ENCODE results near the gene GPR151.

Gene GPR151

DNA sequence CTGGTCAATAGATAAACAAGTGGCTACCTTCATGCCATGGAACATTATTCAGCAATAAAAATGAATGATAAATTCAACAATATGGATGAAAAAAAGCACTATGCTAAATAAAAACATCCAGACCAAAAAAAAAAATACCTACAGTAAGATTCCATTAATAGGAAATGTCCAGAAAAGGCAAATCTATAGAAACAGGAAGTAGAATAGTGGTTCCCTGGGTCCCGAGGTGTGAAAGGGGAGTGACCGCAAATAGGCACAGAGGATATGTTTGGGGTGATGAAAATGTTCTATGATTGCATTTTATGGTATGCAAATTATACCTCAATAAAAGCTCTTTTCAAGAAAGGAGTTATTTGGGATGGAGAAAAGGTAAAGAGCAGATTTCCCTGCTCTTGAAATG, 3.6 kb upstream of the GPR151 start:
- no peak for DNase-seq

- no peak for DNase-seq
These were observed 378 bp downstream of the GPR151 start for GRCh38 chr5:146515473-146516150.

GRCh38 chr5:146514575-146514974, 1.4 kb downstream of the GPR151 start:
- no peak for DNase-seq

GRCh38 chr5:146513462-146513861, 2.5 kb downstream of the GPR151 start:
- DNase-seq: no peak

DNA sequence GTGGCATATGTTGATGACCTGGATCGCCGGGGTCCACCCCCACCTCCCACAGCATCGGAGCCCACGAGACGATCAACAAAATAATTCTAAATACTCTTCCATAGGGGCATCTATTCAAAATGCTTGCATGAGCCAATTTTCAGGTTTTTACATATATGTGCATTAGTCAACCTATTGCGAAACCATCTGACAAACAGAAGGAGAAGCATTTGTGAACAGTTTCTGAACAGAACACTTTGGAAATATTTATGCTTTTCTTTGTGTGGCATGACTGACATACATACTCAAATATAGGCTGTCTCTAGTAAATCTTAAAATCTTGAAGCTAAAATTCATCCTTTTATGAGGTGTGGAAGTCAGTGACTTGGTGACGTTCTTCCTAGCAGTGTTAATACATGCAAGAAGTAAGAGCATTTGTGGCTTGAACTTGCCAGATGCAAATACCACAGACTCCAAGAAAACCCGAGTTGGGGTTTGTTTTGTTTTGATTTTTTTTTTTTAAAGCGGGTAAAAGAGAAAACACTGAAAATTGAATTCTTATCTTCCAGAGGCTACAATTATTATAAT, 5.3 kb downstream of the GPR151 start:
- DNase-seq: no peak

DNA sequence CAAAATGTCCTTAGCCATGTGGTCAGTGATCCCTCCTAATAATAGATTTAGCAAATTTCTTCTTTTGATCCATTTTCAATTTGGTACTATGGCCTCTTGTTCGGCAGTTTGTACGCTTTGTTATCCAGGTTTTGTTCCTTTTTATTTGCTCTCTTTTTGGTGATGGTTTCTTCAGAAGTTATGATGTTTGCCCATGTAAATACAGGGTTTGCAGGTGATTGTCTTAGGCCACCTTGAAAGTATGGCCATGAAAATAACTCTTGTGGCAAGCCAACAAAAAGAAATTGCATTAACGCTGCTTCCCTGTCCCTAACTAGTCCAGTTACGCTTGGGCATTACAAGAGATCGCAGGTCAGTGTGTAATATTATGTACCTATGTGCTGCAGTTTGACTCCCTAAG, 8.6 kb downstream of the GPR151 start:
- DNase-seq: no peak

DNA sequence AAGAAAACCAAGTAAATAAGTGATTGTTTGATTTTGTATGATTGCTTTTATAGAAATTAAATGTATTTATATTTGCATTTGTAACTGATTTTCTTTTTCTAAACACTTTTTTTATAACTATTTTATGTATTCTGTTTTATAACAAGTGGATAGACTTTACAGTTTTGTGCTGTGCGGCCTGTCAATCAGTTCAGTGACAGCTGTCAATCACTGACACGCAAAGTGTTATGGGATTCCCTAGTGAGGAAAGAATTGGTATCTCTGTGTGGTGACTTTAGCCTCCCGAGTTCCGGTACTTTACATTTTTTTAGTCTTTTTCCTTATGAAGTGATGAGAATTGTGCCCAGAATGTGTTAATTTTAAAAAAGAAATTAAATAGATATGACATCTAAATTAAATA, 16.3 kb downstream of the GPR151 start:
- no peak for DNase-seq

- no peak for DNase-seq
These were observed 21.3 kb downstream of the GPR151 start for GRCh38 chr5:146494656-146495055.

DNA sequence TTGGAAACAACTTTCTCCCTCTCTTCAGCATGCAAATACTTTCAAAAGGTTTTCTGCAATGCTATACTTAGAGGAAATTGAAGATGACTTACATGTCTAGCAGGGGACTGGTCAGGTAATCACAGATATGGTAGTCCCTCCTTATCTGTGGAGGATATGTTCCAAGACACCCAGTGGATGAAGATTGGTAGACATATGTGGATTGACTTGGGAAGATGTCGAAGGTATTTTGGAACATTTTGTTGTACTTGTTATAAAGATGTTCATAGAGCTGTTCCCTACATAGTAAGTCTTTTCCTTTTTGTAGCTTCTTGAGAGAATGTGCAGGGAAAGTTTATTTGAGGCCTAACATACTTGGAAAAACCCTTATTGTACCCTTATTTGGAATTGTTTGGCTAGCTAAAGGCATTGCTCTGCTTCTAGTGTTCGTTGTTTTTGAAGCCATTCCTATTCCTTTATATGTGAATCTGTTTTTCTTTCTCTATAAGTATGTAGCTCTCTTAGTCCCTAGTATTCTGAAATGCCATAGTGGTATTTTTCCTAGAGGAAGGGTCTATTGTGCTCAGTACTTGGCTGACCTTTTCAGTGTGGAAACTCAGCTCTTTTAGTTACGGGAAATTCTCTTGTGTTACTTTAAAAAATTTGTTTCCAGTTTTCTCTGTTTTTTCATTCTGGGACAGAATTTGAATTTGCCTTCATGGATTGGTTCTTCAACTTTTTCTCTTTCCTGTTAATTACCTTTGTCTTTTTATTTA, 25.7 kb downstream of the GPR151 start:
- DNase-seq: no peak

DNA sequence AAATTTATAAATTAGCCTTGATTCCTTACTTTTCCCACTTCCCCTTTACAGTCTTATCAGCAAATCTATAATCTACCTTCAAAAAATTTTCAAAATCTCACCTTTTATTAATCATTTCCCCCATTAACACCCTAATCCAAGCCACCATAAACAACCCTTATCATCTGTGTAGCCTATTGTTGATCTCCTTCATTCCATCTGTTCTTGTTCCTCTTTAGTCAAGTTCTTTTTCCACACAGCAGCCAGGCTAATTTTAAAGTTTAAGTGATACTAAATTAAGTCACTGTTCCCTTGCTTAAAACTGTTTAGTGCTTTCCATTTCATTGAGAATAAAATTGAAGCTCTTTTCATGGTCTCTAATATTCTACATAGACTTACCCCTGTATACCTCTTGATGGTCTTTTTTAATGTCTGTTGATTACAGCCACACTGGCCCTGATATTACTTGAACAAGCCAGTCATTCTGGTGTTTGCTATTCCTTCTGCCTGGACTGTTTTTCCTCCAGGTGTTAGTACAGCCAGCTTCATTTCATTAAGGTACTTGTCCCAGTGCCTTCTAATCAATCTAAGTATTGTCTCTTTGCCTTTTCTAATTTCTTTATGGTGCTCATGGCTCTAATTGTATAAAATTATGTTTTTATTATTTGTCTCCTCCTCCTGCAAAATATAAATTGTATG, 31.1 kb downstream of the GPR151 start:
- no peak for DNase-seq

DNA sequence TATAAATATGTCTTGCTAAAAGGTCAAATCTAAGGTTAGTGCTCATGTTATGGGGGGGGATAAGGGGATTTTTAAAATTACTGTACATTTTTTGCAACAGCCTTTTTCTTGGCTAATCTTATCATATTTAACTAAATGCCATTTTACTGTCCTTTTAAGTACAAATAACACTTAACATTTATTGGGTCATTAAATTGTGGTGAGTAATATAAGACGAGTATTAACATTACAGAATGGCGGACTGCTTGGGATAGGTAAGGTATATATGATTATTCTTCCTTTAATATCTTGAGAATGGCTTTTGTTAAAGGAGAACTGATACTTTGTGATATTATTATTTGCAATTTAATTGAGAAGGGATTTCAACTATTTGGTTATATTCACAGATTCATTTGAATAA, 33.2 kb downstream of the GPR151 start:
- no peak for DNase-seq

DNA sequence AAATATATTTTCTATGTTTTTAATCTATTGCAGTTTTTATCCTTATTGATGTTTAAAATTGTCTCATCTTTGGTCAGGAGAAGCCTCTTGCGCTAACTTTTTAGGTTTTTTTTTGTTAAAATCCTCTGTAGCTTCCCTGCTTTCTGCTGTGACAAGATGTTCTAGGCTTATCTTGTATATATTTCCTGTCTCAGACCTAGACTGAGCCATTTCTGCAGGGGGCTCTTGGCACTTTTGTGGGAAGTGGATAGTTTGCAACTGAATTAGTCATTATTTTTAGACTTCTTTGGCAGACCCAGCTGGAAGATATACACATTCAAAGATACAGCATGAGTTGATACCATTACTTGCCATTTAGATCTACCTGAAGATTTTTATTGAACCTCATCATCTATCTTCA, 40.1 kb downstream of the GPR151 start:
- no peak for DNase-seq

GRCh38 chr5:146475190-146475780, 40.7 kb downstream of the GPR151 start:
- DNase-seq: no peak

DNA sequence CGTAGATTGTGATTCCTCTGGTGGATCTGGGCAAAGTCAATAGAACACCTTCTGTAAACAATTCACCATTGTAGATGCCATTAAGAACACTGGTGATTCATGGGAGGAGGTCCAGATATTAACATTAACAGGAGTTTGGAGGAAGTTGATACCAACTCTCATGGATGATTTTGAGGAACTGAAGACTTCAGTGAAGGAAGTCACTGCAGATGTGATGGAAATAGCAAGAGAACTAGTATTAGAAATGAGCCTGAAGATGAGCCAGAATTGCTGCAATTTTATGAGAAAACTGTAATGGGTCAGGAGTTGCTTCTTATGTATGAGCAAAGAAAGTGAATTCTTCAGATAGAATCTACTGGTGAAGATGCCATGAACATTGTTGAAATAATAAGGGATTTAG, 41.9 kb downstream of the GPR151 start:
- no peak for DNase-seq

- DNase-seq: no peak
These were observed 48.2 kb downstream of the GPR151 start for GRCh38 chr5:146467760-146468159.

GRCh38 chr5:146466521-146467349, 49.3 kb downstream of the GPR151 start:
- no peak for DNase-seq

DNA sequence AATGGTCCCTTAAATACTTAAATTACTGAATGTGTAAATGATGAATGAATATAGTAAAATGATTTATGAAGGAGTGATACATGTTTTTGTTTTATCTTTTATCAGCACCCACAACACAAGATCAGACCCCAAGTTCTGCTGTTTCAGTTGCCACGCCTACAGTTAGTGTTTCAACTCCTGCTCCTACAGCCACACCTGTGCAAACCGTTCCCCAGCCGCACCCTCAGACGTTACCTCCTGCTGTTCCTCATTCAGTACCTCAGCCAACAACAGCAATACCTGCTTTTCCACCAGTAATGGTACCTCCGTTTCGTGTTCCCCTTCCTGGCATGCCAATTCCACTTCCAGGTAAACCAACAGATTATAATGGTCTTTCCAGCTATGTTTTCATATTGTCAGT, 52.5 kb downstream of the GPR151 start:
- DNase-seq: no peak
